ENCODE measurements around the gene PPP1R7.
A peak's percentile ranks its signal among the peaks of the same experiment; 100 is the strongest.

The PPP1R7 gene

GRCh38 chr2:241228860-241229516, 78.7 kb downstream of the PPP1R7 start:
- no peak for DNase-seq (ENCODE audit: low spot score)

- DNase-seq (ENCODE audit: low spot score): no peak
These were observed 79.5 kb downstream of the PPP1R7 start for GRCh38 chr2:241229563-241230401.

- DNase-seq (ENCODE audit: low spot score): peak; percentile 71
These were observed 80.2 kb downstream of the PPP1R7 start for GRCh38 chr2:241230435-241230834.

DNA sequence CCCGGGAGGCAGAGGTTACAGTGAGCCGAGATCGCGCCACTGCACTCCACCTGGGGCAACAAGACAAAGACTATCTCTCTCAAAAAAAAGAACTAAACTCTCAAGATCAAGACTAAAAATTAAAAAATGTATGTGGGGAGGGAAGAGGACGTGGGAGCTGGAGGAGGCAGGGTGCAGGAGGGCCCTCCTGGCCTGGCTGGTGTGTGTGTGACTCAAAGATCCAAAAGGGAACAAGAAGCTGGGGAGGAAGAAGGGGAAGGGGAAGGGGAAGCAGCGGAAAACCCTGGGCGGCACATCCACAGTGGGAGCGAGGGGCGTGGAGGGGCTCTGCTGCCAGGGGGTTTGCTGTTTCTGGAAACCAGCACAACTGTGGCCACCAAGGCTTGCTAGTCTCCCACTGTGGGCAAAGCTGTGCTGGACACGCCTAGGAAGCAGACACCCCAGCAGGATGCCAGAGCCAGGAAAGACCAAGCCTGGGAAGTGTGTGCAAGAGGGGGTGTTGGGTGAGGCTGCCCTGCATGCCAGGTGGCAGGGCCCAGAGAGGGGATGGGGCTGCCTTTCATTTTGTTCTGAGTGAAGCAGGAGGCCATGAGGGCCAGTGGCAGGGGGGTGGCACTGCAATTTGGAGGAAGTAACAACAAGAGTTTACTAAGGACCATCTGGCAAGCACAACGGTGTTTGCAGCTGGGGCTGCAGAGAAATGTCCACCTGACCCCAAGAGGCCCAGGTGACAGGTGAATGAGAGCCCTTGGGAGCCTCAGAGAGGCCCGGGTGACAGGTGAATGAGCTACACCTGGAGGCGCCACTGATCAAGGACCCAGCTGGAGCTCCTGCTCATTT, 82.7 kb downstream of the PPP1R7 start:
- DNase-seq (ENCODE audit: low spot score): no peak
